ENCODE data around the gene U2SURP. TPM values are rescaled to one million over a fixed set of nuclear protein-coding genes. Genes with fewer than 3 reads are reported as not detected.

The U2SURP gene
- total and polyA plus RNA-seq, 10 of the 15 experiments (the other 5 are each of a cell fraction or from before 2014, with no cell fraction given) = 76.3 to 277 (median 150) TPM

GRCh38 chr3:142972092-142972753 is 29.1 kb upstream of the U2SURP start:
- RAD21 ChIA-PET (ENCODE audit: unreplicated experiment) = interaction anchor here (0.6 kb wide), 1 partner anchor 21 kb away, joined by 3 read pairs; no protein-coding TSS in a partner anchor
- TF ChIP-seq, protein P1, sequence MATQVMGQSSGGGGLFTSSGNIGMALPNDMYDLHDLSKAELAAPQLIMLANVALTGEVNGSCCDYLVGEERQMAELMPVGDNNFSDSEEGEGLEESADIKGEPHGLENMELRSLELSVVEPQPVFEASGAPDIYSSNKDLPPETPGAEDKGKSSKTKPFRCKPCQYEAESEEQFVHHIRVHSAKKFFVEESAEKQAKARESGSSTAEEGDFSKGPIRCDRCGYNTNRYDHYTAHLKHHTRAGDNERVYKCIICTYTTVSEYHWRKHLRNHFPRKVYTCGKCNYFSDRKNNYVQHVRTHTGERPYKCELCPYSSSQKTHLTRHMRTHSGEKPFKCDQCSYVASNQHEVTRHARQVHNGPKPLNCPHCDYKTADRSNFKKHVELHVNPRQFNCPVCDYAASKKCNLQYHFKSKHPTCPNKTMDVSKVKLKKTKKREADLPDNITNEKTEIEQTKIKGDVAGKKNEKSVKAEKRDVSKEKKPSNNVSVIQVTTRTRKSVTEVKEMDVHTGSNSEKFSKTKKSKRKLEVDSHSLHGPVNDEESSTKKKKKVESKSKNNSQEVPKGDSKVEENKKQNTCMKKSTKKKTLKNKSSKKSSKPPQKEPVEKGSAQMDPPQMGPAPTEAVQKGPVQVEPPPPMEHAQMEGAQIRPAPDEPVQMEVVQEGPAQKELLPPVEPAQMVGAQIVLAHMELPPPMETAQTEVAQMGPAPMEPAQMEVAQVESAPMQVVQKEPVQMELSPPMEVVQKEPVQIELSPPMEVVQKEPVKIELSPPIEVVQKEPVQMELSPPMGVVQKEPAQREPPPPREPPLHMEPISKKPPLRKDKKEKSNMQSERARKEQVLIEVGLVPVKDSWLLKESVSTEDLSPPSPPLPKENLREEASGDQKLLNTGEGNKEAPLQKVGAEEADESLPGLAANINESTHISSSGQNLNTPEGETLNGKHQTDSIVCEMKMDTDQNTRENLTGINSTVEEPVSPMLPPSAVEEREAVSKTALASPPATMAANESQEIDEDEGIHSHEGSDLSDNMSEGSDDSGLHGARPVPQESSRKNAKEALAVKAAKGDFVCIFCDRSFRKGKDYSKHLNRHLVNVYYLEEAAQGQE (IDR thresholded peaks at IDR 0.05; ENCODE audit: low read depth, low read length) = no peak
- no peak for TF ChIP-seq ZBTB40 (IDR thresholded peaks at IDR 0.05; ENCODE audit: borderline replicate concordance)
- TF ChIP-seq NR2C2 (IDR thresholded peaks at IDR 0.05; ENCODE audit: borderline replicate concordance, control insufficient read depth, insufficient read length, low read depth) = no peak
- TF ChIP-seq WRNIP1 (IDR thresholded peaks at IDR 0.05; ENCODE audit: borderline replicate concordance, low read depth, low read length) = no peak
- TF ChIP-seq CBX3 (IDR thresholded peaks at IDR 0.05; ENCODE audit: borderline replicate concordance, low read depth) = no peak
- TF ChIP-seq ZNF217 (IDR thresholded peaks at IDR 0.05) = no peak
- no peak for TF ChIP-seq KAT2A (conservative IDR thresholded peaks at IDR 0.05; ENCODE audit: control insufficient read depth, low read depth, low read length)
- no peak for TF ChIP-seq ZNF274 (IDR thresholded peaks at IDR 0.05; ENCODE audit: insufficient read depth, insufficient read length)
- 43% methylated on average over 7 of the region's 7 CpGs for WGBS (ENCODE audit: insufficient coverage, insufficient replicate concordance, low lambda C conversion rate, missing lambda C conversion rate)
- H3K9me3 ChIP-seq (replicated peaks; ENCODE audit: control insufficient read depth, insufficient read depth, low read length) = no peaks in the 10 kb centered on the region
- no peak overlapping the region for H3K27ac ChIP-seq (ENCODE audit: control insufficient read depth, insufficient read depth)
- H3K79me2 ChIP-seq (ENCODE audit: control insufficient read depth, insufficient read depth, low read length) = no peaks in the 10 kb centered on the region
- peaks cover 0 to 2% of the 10 kb centered on the region in 2 experiments; a peak in 2 of 4 replicates for H3K27me3 ChIP-seq (replicated peaks in 1 of 2; ENCODE audit: control insufficient read depth in 2 of 2, insufficient read depth in 2 of 2, low read length in 1 of 2)
- intact Hi-C loops (cut with micrococcal nuclease; ENCODE audit: unreplicated experiment) = no loop called here
- ATAC-seq (no peak), DNase-seq (ENCODE audit: low read depth, low spot score) (no peak), FAIRE-seq (no peak)
- no peaks in the 10 kb centered on the region for H3K4me1 ChIP-seq (ENCODE audit: control insufficient read depth, insufficient read depth, low read length)
- CTCF ChIA-PET = interaction anchor here (0.5 kb wide), 1 partner anchor 80 kb away, joined by 3 read pairs; no protein-coding TSS in a partner anchor
- H3K4me2 ChIP-seq (ENCODE audit: control insufficient read depth, insufficient read depth) = no peak overlapping the region
- BruUV-seq (replicated peaks) = no TSS peak
- POLR2A ChIA-PET = no interaction called here
- in situ Hi-C loops (cut with MboI) = no loop called here
- no peak overlapping the region for H2AFZ ChIP-seq (ENCODE audit: control insufficient read depth, low read depth, low read length)
- H4K20me1 ChIP-seq (ENCODE audit: control insufficient read depth, insufficient read depth) = no peaks in the 10 kb centered on the region
- H3K9ac ChIP-seq (ENCODE audit: control insufficient read depth, insufficient read depth, low read length) = no peak overlapping the region
- no peak overlapping the region for H3K4me3 ChIP-seq
- no peaks in the 10 kb centered on the region for H3K36me3 ChIP-seq (ENCODE audit: control insufficient read depth in 2 of 2, insufficient read depth in 2 of 2, low read length in 1 of 2)
- SMC1A ChIA-PET (ENCODE audit: uncharacterized antibody, unreplicated experiment) = no interaction called here
